ENCODE results near the gene SCUBE1.

The SCUBE1 gene

DNA sequence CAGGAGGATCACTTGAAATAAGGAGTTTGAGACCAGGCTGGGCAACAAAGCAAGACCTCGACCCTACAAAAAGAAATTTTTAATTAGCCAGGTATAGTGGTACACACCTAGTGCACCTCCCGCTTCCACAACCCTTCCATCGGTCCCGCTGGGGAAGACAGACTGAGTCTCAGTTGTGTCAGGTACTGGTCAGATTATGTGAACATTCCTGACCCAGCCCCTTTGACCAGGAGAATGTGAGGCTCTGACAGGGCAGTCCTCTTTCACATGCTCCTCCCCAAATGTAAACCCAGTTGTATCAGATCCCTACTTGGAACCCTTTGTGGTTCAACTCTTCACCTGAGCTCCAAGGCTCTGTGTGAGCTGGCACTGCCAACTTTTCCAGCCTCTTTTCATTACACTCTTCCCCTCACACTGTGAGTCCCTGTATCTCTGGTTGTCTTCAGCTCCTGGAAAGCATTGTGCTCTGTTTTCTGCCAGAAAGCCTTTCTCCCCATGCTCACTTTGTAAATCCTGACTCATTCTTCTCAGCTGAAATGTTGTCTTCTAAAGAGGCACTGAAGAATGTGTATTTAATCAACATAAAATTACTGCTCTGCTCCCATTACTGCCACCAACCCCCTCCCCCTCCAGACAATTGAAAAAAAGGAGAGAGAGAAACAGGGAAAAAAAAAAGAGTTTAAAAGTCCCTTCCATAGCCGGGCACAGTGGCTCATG, 154.2 kb downstream of the SCUBE1 start:
- Histone ChIP-seq H3K27me3 (ENCODE audit: insufficient read depth, low read length) (no peaks in the 10 kb centered on the region), H3K9ac (ENCODE audit: low read length) (no peak overlapping the region), H2AK5ac (ENCODE audit: low read length) (no peak overlapping the region), H4K91ac (ENCODE audit: low read depth, low read length) (no peak overlapping the region), H3K27ac (ENCODE audit: low read depth, low read length) (no peak overlapping the region), H3K9me3 (ENCODE audit: insufficient read depth, low read depth, low read length) (peaks cover 2% of the 10 kb centered on the region), H3K18ac (ENCODE audit: low read length) (no peak overlapping the region), H2AFZ (ENCODE audit: insufficient read depth, low read length, poor library complexity) (no peak overlapping the region), H3K4me3 (ENCODE audit: low read depth, low read length) (no peak overlapping the region), H2BK120ac (ENCODE audit: insufficient read depth, low read length, poor library complexity) (no peak overlapping the region), H4K8ac (ENCODE audit: low read depth, low read length) (no peak overlapping the region), H3K79me1 (ENCODE audit: low read length) (peaks cover 9% of the 10 kb centered on the region), H4K12ac (ENCODE audit: low read depth, low read length) (no peak overlapping the region), H3K4me2 (ENCODE audit: low read length) (no peak overlapping the region), H3K23ac (ENCODE audit: low read length) (no peak overlapping the region), H2BK12ac (ENCODE audit: low read length) (no peak overlapping the region), H2BK5ac (ENCODE audit: low read depth, low read length, poor library complexity) (no peak overlapping the region), H3K79me2 (ENCODE audit: control insufficient read depth, insufficient read depth, low read length, poor library complexity) (peaks cover 9% of the 10 kb centered on the region), H3K14ac (ENCODE audit: low read length) (no peak overlapping the region), H3K4ac (ENCODE audit: low read depth, low read length) (no peak overlapping the region), H3K4me1 (ENCODE audit: control insufficient read depth in 1 of 2, insufficient read depth in 2 of 2, low read length in 2 of 2) (peaks cover 6 to 8% of the 10 kb centered on the region in 2 experiments), H3K36me3 (ENCODE audit: control insufficient read depth in 1 of 2, insufficient read depth in 2 of 2, low read length in 2 of 2) (no peaks in the 10 kb centered on the region)
- no CpG with 5 or more reads among the region's 5 CpGs for WGBS (ENCODE audit: extremely low coverage, insufficient coverage, insufficient read length)
- no peak for DNase-seq

GRCh38 chr22:43187171-43188099, 155.7 kb downstream of the SCUBE1 start:
- Histone ChIP-seq H3K4me1 (ENCODE audit: control insufficient read depth in 1 of 2, insufficient read depth in 2 of 2, low read length in 2 of 2) (peaks cover 6 to 12% of the 10 kb centered on the region in 2 experiments), H3K27me3 (ENCODE audit: insufficient read depth, low read length) (no peaks in the 10 kb centered on the region), H2AK5ac (ENCODE audit: low read length) (peak overlapping the region; percentile 88), H3K4ac (ENCODE audit: low read depth, low read length) (peak overlapping the region; percentile 84), H3K9ac (ENCODE audit: low read length) (no peak overlapping the region), H4K8ac (ENCODE audit: low read depth, low read length) (peak overlapping the region; percentile 99), H3K79me2 (ENCODE audit: control insufficient read depth, insufficient read depth, low read length, poor library complexity) (peaks cover 9% of the 10 kb centered on the region), H3K14ac (ENCODE audit: low read length) (peak overlapping the region; percentile 91), H4K12ac (ENCODE audit: low read depth, low read length) (peak overlapping the region; percentile 96), H2BK120ac (ENCODE audit: insufficient read depth, low read length, poor library complexity) (peak overlapping the region; percentile 88), H3K4me3 (ENCODE audit: low read depth, low read length) (peak overlapping the region; percentile 33), H3K4me2 (ENCODE audit: low read length) (peak overlapping the region; percentile 58), H3K36me3 (ENCODE audit: control insufficient read depth in 1 of 2, insufficient read depth in 2 of 2, low read length in 2 of 2) (peaks cover 0 to 1% of the 10 kb centered on the region in 2 experiments), H3K9me3 (ENCODE audit: insufficient read depth, low read depth, low read length) (peaks cover 4% of the 10 kb centered on the region), H2BK5ac (ENCODE audit: low read depth, low read length, poor library complexity) (peak overlapping the region; percentile 73), H3K79me1 (ENCODE audit: low read length) (peaks cover 9% of the 10 kb centered on the region), H3K23ac (ENCODE audit: low read length) (no peak overlapping the region), H2AFZ (ENCODE audit: insufficient read depth, low read length, poor library complexity) (peak overlapping the region; percentile 91), H3K18ac (ENCODE audit: low read length) (peak overlapping the region; percentile 84), H2BK12ac (ENCODE audit: low read length) (peak overlapping the region; percentile 41), H4K91ac (ENCODE audit: low read depth, low read length) (peak overlapping the region; percentile 88), H3K27ac (ENCODE audit: low read depth, low read length) (peak overlapping the region; percentile 71)
- WGBS (ENCODE audit: extremely low coverage, insufficient coverage, insufficient read length), result no CpG with 5 or more reads among the region's 86 CpGs
- peak; percentile 89 to 96 for DNase-seq

DNA sequence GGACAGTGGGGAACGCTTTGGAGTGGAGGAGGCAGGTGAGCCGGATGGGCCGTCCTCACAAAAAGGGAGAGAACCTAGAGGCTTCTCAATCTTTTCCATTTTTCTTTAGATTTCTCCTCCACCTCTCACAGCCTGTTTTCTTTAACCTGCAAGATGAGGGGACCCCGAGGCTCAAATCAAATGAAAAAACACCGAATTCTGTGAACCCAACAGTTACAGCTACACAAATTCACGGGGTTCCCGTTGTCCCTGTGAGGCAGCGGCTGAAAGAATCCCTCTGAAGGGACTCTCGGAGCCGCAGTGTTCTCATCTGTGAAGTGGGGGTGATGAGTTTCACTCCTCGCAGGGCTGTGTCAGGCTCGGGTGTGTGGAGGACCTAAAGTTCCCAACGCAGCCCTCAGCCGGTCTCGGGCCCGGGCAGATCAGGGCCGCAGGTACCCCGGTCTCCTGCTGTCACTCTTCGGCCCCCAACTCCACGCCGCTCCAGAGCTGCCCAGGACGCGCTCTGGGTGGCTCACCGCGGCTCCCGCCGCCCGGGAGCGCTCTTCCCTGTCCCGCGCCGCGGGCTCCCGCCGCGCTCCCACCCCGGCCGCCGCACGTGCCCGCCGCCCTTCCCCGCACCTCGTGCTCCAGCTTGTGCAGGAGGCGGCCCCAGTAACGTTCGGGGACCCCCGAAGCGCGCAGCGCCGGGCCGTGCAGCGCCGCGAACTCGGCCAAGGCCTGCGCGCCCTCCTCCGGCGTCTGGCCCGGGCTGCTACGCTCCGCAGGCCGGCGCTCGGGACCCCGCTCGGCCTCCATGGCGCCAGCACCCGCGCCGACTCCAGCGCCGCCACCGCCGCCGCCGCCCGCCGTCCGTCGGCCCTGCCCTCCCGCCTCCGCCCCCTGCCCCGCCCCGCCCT, 156.7 kb downstream of the SCUBE1 start, which contains the start of gene TTLL12:
Gene TTLL12, minus strand, starts transcription at position 863 of the 899 bp plus-strand sequence. Its CDS starts 65 bp downstream, at position 798.
- Histone ChIP-seq H3K18ac (ENCODE audit: low read length) (peak within 1 kb of the TSS; percentile 98), H3K4me1 (ENCODE audit: control insufficient read depth in 1 of 2, insufficient read depth in 2 of 2, low read length in 2 of 2) (peaks cover 6 to 12% of the 10 kb centered on the region in 2 experiments), H2AK5ac (ENCODE audit: low read length) (peak within 1 kb of the TSS; percentile 88), H2BK5ac (ENCODE audit: low read depth, low read length, poor library complexity) (peak within 1 kb of the TSS; percentile 81), H3K27me3 (ENCODE audit: insufficient read depth, low read length) (no peaks in the 10 kb centered on the region), H3K4me2 (ENCODE audit: low read length) (peak within 1 kb of the TSS; percentile 96), H2AFZ (ENCODE audit: insufficient read depth, low read length, poor library complexity) (peak within 1 kb of the TSS; percentile 91), H4K12ac (ENCODE audit: low read depth, low read length) (peak within 1 kb of the TSS; percentile 96), H3K9ac (ENCODE audit: low read length) (peak within 1 kb of the TSS; percentile 88), H3K14ac (ENCODE audit: low read length) (peak within 1 kb of the TSS; percentile 95), H2BK120ac (ENCODE audit: insufficient read depth, low read length, poor library complexity) (peak within 1 kb of the TSS; percentile 88), H3K79me1 (ENCODE audit: low read length) (peaks cover 9% of the 10 kb centered on the region), H3K23ac (ENCODE audit: low read length) (no peak within 1 kb of the TSS), H3K9me3 (ENCODE audit: insufficient read depth, low read depth, low read length) (peaks cover 4% of the 10 kb centered on the region), H4K8ac (ENCODE audit: low read depth, low read length) (peak within 1 kb of the TSS; percentile 99), H2BK12ac (ENCODE audit: low read length) (peak within 1 kb of the TSS; percentile 49), H3K4ac (ENCODE audit: low read depth, low read length) (peak within 1 kb of the TSS; percentile 84), H3K27ac (ENCODE audit: low read depth, low read length) (peak within 1 kb of the TSS; percentile 71), H3K79me2 (ENCODE audit: control insufficient read depth, insufficient read depth, low read length, poor library complexity) (peaks cover 9% of the 10 kb centered on the region), H4K91ac (ENCODE audit: low read depth, low read length) (peak within 1 kb of the TSS; percentile 94), H3K36me3 (ENCODE audit: control insufficient read depth in 1 of 2, insufficient read depth in 2 of 2, low read length in 2 of 2) (peaks cover 0 to 3% of the 10 kb centered on the region in 2 experiments), H3K4me3 (ENCODE audit: low read depth, low read length) (peak within 1 kb of the TSS; percentile 82)
- WGBS (ENCODE audit: extremely low coverage, insufficient coverage, insufficient read length), result no CpG with 5 or more reads among the region's 87 CpGs
- peak; percentile 28 to 63 for DNase-seq
